NOMO-1 treated with DMSO at 0.1 percent for 48 hours (cell line): ENCODE data around the gene CD68.

Source experiments
- DNase-seq: peaks from one replicate; lab custom pipeline; 2025; ENCODE audit not compliant: unreplicated experiment; lab: John Stamatoyannopoulos, UW

Gene CD68, protein sequence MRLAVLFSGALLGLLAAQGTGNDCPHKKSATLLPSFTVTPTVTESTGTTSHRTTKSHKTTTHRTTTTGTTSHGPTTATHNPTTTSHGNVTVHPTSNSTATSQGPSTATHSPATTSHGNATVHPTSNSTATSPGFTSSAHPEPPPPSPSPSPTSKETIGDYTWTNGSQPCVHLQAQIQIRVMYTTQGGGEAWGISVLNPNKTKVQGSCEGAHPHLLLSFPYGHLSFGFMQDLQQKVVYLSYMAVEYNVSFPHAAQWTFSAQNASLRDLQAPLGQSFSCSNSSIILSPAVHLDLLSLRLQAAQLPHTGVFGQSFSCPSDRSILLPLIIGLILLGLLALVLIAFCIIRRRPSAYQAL

DNA sequence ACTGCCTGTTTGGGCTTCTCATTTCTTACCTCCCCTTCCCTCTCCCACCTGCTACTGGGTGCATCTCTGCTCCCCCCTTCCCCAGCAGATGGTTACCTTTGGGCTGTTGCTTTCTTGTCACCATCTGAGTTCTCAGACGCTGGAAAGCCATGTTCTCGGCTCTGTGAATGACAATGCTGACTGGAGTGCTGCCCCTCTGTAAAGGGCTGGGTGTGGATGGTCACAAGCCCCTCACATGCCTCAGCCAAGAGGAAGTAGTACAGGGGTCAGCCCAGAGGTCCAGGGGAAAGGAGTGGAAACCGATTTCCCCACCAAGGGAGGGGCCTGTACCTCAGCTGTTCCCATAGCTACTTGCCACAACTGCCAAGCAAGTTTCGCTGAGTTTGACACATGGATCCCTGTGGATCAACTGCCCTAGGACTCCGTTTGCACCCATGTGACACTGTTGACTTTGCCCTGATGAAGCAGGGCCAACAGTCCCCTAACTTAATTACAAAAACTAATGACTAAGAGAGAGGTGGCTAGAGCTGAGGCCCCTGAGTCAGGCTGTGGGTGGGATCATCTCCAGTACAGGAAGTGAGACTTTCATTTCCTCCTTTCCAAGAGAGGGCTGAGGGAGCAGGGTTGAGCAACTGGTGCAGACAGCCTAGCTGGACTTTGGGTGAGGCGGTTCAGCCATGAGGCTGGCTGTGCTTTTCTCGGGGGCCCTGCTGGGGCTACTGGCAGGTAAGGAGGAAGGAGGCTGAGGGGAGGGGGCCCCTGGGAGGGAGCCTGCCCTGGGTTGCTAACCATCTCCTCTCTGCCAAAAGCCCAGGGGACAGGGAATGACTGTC is at the start of gene CD68:
Gene CD68, plus strand, starts transcription at position 638 of the 833 bp plus-strand sequence. Its CDS starts 40 bp downstream, at position 678.
- peak; percentile 99 for DNase-seq

DNA sequence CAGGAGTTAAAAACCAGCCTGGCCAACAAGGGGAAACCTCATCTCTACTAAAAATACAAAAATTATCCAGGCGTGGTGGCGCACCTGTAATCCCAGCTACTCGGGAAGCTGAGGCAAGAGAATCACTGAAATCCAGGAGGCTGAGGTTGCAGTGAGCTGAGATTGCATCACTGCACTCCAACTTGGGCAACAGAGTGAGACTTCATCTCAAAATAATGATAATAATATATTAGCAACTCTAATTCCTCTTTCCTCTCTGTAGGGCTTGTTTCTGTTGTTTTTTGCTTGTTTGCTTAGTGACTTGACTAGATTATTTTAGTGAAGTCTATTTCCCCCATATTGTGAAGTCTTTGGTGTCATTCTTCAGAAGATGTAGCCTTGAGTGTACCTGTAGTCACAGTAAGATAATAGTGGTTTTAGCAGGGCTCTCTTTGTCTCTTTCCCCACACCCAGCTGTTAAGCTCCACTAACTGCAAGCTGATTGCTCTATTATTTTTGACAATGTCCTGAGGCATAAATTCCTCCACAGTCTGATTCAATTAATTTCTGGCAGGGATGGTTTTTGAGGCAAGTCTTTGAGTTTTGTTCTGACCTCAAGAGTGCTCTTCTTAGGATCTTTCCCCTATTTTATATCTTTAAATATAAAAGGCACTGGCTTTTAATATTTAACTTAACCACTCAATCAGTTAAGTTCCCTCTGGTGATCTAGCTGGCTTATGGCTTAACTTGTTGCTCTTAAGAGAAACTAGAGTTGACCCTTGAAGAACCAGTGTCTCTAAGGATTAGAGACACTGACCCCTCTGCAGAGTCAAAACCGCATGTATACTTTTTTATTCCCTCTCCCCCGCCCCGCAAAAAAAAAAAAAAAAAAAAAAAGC is 49.2 kb upstream of the CD68 start:
- DNase-seq: no peak

DNA sequence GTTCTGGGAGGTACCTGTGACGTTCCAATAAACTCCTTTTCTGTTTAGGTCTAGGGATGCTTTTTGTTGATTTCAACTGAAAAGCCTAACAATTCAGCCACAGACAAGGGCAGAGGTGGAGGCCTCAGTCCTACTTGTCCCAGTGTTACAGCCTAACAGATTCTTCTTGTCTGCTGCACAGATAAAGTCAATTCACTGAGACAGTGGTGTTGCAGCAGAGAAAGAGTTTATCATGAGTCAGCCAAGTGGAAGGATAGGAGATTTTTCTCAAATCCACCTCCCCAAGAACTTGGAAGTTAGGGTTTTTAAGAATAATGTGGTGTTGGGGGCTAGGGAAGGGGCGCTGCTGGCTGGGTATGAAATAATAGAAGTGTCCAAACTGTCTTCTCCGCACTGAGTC is 41.4 kb upstream of the CD68 start:
- DNase-seq: no peak

DNA sequence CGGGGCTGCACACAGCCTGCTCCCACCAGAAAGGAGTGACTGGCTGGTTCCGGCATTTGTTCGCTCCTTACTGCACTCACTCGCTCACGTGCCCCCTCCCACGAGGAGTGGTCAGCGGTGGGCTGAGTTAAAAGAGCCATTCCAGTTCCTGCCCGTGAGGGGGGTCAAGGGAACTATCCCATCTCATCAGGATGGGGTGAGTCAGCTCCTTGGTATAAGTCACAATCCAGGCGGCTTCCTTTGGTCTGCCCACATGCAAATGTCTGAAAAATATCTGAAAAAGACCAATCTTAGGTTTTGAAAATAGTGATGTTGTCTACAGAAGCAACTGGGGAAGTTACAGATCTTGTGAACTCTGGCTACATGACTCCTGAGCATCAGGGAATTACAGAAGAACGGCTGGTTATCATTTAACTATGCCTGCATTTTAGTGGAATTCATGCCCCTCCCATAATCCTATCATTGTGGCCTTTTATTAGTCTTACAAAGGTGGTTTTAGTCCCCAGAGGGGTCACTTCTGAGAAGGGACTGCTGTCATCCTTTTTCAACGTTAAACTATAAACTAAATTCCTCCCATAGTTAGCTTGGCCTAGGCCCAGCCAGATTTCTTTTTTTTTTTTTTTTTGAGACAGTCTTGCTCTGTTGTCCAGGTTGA is 40.4 kb upstream of the CD68 start:
- no peak for DNase-seq

DNA sequence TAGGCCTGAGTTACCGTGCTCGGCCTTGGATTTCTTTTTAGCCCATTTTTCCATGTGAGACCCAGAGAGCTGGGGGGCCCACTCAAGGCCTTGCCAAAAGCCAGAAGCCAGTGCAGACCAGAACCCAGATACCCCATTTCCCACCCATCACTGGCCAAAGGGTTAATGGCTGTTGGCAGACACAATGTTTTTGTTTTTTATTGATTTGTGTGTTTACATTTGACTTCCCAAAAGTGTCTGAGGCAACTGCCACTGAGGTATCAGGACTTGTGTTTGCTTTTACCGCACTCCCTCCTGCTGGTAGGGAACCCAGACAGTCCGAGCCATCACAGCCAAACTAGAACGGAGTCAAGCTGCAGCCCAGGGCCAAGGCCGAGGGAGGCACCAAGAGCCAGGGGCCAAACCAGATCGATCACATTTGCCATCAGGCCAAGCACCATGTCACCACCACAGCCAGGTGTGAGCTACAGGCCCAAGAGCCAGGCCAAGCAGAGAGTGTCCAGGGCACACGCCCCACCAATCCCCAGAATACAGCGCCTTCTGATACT is 38.3 kb upstream of the CD68 start:
- no peak for DNase-seq

DNA sequence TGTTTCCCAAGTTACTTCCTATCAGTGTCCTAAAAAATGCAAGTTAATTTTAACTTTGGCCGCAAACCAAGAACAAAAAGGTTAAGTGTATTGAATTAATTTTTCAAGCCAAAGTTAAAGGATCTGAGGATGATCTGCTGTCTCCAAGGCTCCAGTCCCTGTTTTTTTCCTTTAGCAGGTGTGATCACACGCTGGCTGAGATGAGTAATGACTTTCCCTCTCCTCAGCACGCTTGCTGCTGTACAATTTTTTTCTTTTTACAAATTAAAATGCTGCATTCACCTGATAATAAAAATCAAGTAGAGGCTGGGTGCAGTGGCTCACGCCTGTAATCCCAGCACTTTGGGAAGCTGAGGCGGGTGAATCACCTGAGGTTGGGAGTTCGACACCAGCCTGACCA is 34.5 kb upstream of the CD68 start:
- DNase-seq: no peak

DNA sequence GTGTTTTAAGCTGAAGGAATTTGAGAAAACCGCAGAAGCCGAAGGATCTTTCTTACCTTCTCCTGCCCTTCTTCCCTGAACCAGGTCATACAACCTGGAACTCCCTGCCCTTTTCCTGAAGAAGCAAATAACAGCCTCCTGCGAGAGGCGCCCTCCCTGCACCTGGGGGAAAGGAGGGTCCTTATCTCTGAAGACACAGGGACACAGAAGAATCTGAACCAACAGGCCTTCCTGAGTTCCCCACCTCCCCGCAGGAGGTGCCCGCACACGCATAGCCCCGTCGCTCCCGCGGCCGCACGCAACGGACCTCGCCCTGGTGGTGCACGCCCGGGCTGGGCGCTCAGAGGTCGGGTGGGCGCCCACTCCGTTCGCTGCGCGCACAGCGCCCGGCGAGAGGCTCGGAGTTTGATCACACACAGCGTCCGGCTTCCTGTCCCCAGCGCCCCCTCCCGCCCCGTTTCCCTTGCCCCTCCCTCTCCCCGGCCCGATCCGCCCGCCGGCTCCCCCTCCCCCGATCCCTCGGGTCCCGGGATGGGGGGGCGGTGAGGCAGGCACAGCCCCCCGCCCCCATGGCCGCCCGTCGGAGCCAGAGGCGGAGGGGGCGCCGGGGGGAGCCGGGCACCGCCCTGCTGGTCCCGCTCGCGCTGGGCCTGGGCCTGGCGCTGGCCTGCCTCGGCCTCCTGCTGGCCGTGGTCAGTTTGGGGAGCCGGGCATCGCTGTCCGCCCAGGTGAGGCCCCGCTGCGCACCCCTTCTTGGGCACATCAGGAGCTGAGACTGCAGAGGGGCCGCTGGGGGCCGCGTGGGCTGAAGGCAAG is 30.6 kb upstream of the CD68 start, which contains the start of gene TNFSF12:
Gene TNFSF12, plus strand, starts transcription at position 474 of the 816 bp plus-strand sequence. Its CDS starts 96 bp downstream, at position 570.
- no peak for DNase-seq

DNA sequence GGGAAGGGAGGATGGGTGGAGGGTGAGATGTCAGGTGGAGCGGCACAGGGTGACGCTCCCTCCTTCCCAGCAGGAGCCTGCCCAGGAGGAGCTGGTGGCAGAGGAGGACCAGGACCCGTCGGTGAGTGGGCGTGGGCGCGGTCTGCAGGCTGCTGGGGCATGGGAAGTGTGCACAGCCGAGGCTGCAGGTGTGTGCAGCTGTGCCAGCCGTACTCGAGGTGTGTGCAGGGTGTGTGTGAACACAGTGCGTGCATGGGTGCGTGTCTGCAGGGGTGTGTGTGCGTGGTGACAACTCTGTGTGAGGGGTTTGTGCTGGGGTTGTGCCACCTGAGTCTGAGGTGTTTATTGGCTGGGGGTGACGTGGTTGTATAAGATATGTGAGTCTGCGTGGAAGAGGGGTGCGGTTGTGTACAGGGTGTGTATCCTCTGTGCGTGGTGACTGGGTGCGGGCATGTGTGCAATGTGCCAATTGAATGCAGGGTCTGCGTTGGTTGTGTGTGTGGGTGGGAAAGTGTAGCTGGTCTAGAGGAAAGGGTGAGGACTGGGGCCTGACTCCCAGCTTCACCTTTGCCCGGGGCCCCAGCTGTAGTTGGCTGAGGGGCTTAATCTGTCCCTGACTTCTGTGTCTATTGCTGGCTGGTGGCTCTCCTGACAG is 29.9 kb upstream of the CD68 start:
- DNase-seq: no peak

DNA sequence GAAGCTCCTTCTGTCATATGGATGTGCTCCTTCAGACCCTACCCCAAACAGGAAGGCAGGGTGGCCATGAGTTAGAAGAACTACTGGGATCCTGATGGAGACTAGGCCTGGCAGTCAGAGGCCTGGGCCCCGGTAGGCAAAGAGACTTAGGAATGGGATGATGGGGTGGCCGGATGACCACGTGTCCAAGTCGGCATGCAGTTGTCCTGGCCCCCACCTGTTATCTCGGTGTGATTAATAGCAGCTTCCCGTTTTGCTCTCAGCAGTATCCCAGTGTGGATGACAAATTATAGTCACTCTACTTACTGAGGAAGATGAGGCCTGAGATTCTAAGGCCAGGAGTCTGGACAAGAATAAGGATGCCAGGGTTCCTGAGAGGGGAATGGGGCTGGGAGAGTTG is 29.1 kb upstream of the CD68 start:
- DNase-seq: no peak

DNA sequence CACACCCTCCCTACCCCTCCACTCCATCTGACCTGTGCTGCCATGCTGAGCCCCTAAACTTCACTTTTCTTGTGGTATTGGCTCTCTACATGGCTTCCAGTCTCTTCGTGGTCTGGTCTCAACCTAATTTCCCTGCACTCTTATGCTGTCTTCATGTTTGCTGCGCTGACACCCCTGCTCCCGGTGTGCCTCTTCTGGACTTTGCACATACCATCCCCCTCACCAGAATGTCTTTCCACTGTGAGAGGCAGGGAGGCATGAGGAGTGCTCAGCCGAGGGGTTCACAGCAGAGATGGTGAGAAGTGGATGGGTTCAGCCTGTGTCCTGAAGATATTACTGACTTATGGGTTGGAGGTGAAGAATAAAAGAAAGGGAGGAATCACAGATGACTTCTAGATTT is 28.0 kb upstream of the CD68 start:
- no peak for DNase-seq

DNA sequence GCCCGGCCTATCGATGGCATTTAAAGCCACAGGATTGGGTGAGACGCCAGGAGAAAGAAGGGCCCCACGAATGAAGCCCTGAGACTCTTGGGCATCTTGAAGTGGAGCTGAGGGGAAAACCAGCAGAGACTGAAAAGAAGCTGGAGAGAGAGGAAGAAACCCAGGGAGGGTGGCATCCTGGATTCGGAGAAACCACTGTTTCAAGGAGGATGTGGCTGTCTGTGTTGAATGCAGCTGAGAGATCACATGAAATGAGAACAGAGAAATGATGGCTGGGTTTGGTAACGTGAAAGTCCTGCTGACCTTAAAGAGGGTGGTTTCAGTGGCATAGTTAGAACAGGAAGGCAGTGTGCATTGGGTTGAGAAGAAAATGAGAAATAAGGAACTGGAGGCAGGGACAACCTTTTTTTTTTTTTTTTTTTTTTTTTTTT is 26.8 kb upstream of the CD68 start:
- DNase-seq: peak; percentile 80

DNA sequence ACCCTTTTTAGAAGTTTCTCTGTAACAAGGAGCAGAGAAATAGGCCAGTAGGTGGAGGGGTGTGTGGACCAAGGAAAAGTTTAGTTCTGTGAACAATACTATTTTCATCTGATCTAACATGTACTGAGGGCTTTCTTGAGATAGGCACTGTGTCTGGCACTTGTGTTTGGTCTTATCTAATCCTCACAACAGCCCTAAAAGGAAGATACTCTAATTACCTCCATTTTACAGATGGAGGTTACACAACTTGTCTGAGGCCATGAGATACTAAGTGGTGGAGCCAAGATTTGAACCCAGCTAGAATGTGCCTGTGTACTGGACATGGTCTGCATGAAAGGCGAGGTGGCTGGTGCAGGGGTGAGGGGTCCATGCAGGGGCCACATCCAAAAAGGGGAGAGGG is 26.1 kb upstream of the CD68 start:
- no peak for DNase-seq

DNA sequence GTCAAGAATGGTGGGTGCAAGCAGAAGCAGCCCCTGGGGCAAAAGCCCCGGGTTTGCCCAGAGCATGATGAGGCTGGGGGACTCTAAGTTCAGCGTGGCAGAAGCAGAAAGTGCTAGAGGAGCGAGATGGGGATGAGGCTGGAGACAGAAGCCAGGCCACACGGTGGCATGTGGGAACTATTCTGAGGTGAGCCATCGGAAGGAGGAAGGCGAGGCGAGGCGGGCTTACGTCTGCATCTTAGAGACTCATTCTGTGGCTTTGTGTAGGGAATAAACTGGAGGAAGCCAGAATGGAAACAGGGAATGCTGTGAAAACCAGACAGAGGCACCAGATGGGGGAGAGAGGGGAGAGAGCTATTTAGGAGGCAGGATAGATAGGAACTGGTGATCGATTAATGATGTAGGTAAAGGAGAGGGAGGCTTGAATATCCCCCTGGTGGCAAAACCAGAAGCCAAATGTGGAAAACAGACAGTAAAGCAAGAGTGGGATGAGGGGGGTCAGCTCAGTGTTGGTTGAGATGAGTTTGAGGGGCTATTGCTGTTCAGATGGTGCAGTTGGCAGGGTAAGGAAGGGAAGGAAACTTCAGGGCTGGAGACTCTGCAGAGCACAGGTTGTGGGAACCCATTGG is 24.0 kb upstream of the CD68 start:
- DNase-seq: no peak

DNA sequence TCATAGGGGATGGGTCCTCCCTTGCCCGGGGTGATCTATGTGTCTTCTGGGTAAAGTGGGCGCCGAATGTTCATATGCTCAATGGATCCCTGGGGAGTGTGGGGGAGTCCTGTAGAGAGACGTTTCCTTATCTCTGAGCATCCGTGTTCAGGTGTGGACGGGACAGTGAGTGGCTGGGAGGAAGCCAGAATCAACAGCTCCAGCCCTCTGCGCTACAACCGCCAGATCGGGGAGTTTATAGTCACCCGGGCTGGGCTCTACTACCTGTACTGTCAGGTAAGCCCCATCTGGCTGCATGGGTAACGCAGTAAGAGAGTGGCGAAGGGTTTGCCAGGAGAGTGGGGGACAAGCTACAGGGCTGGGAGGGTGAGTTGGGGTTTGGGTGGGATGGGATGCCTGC is 22.8 kb upstream of the CD68 start:
- no peak for DNase-seq

DNA sequence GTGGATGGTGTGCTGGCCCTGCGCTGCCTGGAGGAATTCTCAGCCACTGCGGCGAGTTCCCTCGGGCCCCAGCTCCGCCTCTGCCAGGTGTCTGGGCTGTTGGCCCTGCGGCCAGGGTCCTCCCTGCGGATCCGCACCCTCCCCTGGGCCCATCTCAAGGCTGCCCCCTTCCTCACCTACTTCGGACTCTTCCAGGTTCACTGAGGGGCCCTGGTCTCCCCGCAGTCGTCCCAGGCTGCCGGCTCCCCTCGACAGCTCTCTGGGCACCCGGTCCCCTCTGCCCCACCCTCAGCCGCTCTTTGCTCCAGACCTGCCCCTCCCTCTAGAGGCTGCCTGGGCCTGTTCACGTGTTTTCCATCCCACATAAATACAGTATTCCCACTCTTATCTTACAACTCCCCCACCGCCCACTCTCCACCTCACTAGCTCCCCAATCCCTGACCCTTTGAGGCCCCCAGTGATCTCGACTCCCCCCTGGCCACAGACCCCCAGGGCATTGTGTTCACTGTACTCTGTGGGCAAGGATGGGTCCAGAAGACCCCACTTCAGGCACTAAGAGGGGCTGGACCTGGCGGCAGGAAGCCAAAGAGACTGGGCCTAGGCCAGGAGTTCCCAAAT is 22.2 kb upstream of the CD68 start:
- no peak for DNase-seq

DNA sequence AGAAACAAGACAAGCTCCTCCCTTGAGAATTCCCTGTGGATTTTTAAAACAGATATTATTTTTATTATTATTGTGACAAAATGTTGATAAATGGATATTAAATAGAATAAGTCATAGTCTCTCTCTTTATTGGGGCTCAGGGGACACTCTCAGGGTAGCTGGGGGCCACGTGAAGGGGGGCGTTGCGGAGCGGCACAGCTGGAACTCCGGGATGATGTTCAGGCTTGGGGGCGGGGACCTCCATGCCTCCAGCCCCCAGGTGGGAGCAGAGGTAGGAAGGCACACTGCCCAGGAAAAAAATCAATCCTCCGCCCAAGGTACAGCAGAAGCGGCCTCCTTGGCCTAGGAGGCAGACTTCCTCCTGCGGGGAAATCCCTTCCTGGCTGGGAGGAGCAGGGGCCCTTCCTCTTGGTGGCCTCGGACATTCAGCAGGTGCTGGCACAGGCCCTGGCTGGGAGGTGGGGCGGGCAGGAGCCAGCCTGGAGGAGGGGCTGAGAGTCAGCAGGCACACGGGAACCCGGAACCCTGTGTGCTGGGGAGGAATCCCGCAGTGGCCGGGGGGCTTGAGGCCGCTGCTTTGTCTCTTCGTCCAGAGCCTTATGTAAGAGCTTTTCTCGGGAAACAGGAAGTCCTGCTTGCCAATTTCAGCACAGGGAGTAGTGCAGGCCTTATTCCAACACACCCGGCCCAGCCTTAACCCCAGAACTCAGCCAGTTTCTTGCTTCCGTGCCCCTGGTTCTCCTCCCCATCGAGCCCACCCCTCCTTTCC is 21.5 kb upstream of the CD68 start:
- DNase-seq: peak; percentile 75

DNA sequence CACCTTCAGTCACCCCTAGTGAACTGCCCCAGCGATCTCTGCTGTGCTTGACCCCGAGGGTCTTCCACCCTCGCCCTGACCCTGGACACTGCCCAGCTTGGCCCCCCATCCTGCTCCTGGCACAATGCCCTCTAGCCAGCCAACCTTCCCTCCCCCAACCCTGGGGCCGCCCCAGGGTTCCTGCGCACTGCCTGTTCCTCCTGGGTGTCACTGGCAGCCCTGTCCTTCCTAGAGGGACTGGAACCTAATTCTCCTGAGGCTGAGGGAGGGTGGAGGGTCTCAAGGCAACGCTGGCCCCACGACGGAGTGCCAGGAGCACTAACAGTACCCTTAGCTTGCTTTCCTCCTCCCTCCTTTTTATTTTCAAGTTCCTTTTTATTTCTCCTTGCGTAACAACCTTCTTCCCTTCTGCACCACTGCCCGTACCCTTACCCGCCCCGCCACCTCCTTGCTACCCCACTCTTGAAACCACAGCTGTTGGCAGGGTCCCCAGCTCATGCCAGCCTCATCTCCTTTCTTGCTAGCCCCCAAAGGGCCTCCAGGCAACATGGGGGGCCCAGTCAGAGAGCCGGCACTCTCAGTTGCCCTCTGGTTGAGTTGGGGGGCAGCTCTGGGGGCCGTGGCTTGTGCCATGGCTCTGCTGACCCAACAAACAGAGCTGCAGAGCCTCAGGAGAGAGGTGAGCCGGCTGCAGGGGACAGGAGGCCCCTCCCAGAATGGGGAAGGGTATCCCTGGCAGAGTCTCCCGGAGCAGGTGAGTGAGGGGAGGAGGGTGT is 20.7 kb upstream of the CD68 start, which contains the start of gene TNFSF13:
Gene TNFSF13, plus strand, starts transcription at position 207 of the 776 bp plus-strand sequence. Its CDS starts 290 bp downstream, at position 497.
- peak; percentile 87 for DNase-seq
